Kidney tubule cell (primary cell): ENCODE results near the gene PANX1.
"Not testable (repeated sequence)": the region's sequence is repeated elsewhere in the genome, so short reads cannot be mapped to it uniquely, and the experiment has no call there.

Experiments
- DNase-seq: peaks from one replicate; pipeline ENCODE4 v3.0.0-alpha.2; 2018; ENCODE audit warnings: low spot score

PANX1 gene

GRCh38 chr11:94150056-94150455 lies 21.4 kb downstream of the PANX1 start:
- no peak for DNase-seq

GRCh38 chr11:94150704-94151685 lies 22.4 kb downstream of the PANX1 start:
- no peak for DNase-seq

- DNase-seq: peak; percentile 92
These were observed 23.4 kb downstream of the PANX1 start for GRCh38 chr11:94151903-94152677.

- no peak for DNase-seq
These were observed 24.0 kb downstream of the PANX1 start for GRCh38 chr11:94152678-94153065.

- DNase-seq: no peak
These were observed 24.7 kb downstream of the PANX1 start for GRCh38 chr11:94153320-94153719.

GRCh38 chr11:94154095-94154856 lies 25.6 kb downstream of the PANX1 start:
- no peak for DNase-seq

- DNase-seq: not testable (repeated sequence)
These were observed 28.7 kb downstream of the PANX1 start for GRCh38 chr11:94157339-94157738.

- no peak for DNase-seq
These were observed 40.2 kb downstream of the PANX1 start for GRCh38 chr11:94168882-94169281.

- DNase-seq: no peak
These were observed 40.9 kb downstream of the PANX1 start for GRCh38 chr11:94169516-94169915.

GRCh38 chr11:94169930-94170545 lies 41.4 kb downstream of the PANX1 start:
- no peak for DNase-seq

GRCh38 chr11:94170953-94171352 lies 42.3 kb downstream of the PANX1 start:
- no peak for DNase-seq

GRCh38 chr11:94171693-94172440 lies 43.2 kb downstream of the PANX1 start:
- no peak for DNase-seq

- peak; percentile 71 for DNase-seq
These were observed 46.9 kb downstream of the PANX1 start for GRCh38 chr11:94175535-94175934.

GRCh38 chr11:94178331-94178730 lies 49.7 kb downstream of the PANX1 start:
- DNase-seq: no peak

- no peak for DNase-seq
These were observed 51.1 kb downstream of the PANX1 start for GRCh38 chr11:94179696-94180095.

- no peak for DNase-seq
These were observed 52.9 kb downstream of the PANX1 start for GRCh38 chr11:94181526-94181925.

- DNase-seq: no peak
These were observed 53.3 kb downstream of the PANX1 start for GRCh38 chr11:94181943-94182342.

- no peak for DNase-seq
These were observed 54.7 kb downstream of the PANX1 start for GRCh38 chr11:94183251-94183885.

- peak; percentile 80 for DNase-seq
These were observed 55.2 kb downstream of the PANX1 start for GRCh38 chr11:94183886-94184264.

GRCh38 chr11:94184362-94184761 lies 55.7 kb downstream of the PANX1 start:
- no peak for DNase-seq

- no peak for DNase-seq
These were observed 56.2 kb downstream of the PANX1 start for GRCh38 chr11:94184846-94185245.
